ENCODE results near the gene GYG1. TPM values are rescaled to one million over a fixed set of nuclear protein-coding genes. Genes with fewer than 3 reads are reported as not detected.

GYG1 gene
- total and polyA plus RNA-seq, 5 donors from 2014 or later = 19.2 to 59.3 (median 56.6) TPM

- H3K27ac ChIP-seq (ENCODE audit: insufficient read depth, low read length, poor library complexity, severe bottlenecking) = no peak overlapping the region
- no peaks in the 10 kb centered on the region for H3K27me3 ChIP-seq (ENCODE audit: control insufficient read depth, insufficient read depth, low read length)
- DNase-seq (peak in 1 of 3 donors; percentile 67), ATAC-seq (ENCODE audit: low read depth in 2 of 2) (peak in 1 of 2 donors; percentile 50)
- peaks cover 18% of the 10 kb centered on the region for H3K36me3 ChIP-seq (ENCODE audit: control insufficient read depth, insufficient read depth, low read length)
- Mint-ChIP-seq H3K27me3 (no peaks in the 10 kb centered on the region), H3K36me3 (peaks cover 20% of the 10 kb centered on the region), H3K4me1 (peaks cover 14 to 34% (median 20%) of the 10 kb centered on the region in 4 donors), H3K9me3 (no peaks in the 10 kb centered on the region), H3K27ac (peak overlapping the region; percentile 16 to 56 (median 32)), H3K4me3 (peak overlapping the region in 3 of 4 donors; percentile 5 to 45 (median 20))
- no peaks in the 10 kb centered on the region for H3K9me3 ChIP-seq (ENCODE audit: control insufficient read depth in 2 of 2, low read length in 2 of 2)
- no peaks in the 10 kb centered on the region for H3K4me1 ChIP-seq (ENCODE audit: control insufficient read depth, insufficient read depth, low read length, poor library complexity, severe bottlenecking)
- H3K4me3 ChIP-seq (ENCODE audit: low read depth, low read length) = peak overlapping the region; percentile 27
Observed at GRCh38 chr3:149042789-149043386, 51.5 kb downstream of the GYG1 start.

- H3K4me3 Mint-ChIP-seq = no peak overlapping the region
Observed at GRCh38 chr3:149044339-149045083, 53.2 kb downstream of the GYG1 start.

GRCh38 chr3:149055575-149055974 lies 64.2 kb downstream of the GYG1 start:
- Histone ChIP-seq H3K36me3 (ENCODE audit: control insufficient read depth, insufficient read depth, low read length) (peaks cover 47% of the 10 kb centered on the region), H3K9me3 (ENCODE audit: control insufficient read depth in 2 of 2, low read length in 2 of 2) (no peaks in the 10 kb centered on the region), H3K4me1 (ENCODE audit: control insufficient read depth, insufficient read depth, low read length, poor library complexity, severe bottlenecking) (no peaks in the 10 kb centered on the region), H3K4me3 (ENCODE audit: low read depth, low read length) (no peak overlapping the region), H3K27me3 (ENCODE audit: control insufficient read depth, insufficient read depth, low read length) (no peaks in the 10 kb centered on the region), H3K27ac (ENCODE audit: insufficient read depth, low read length, poor library complexity, severe bottlenecking) (no peak overlapping the region)
- Mint-ChIP-seq H3K4me3 (no peak overlapping the region), H3K36me3 (peaks cover 59% of the 10 kb centered on the region), H3K4me1 (peaks cover 0 to 15% (median 0%) of the 10 kb centered on the region in 4 donors), H3K9me3 (peaks cover 0 to 4% (median 0%) of the 10 kb centered on the region in 7 donors), H3K27me3 (no peaks in the 10 kb centered on the region), H3K27ac (no peak overlapping the region)
- no peak for DNase-seq
- no peak for ATAC-seq (ENCODE audit: low read depth in 2 of 2)

More at GRCh38 chr3:149044339-149045083, 53.2 kb downstream of the GYG1 start:
- Histone ChIP-seq H3K4me3 (ENCODE audit: low read depth, low read length) (no peak overlapping the region), H3K27ac (ENCODE audit: insufficient read depth, low read length, poor library complexity, severe bottlenecking) (no peak overlapping the region), H3K4me1 (ENCODE audit: control insufficient read depth, insufficient read depth, low read length, poor library complexity, severe bottlenecking) (no peaks in the 10 kb centered on the region), H3K9me3 (ENCODE audit: control insufficient read depth in 2 of 2, low read length in 2 of 2) (no peaks in the 10 kb centered on the region), H3K27me3 (ENCODE audit: control insufficient read depth, insufficient read depth, low read length) (no peaks in the 10 kb centered on the region), H3K36me3 (ENCODE audit: control insufficient read depth, insufficient read depth, low read length) (peaks cover 6% of the 10 kb centered on the region)
- H3K4me1 Mint-ChIP-seq = peaks cover 14 to 34% (median 20%) of the 10 kb centered on the region in 4 donors
- ATAC-seq (ENCODE audit: low read depth in 2 of 2) = no peak
- no peaks in the 10 kb centered on the region for H3K27me3 Mint-ChIP-seq
- H3K36me3 Mint-ChIP-seq = peaks cover 18% of the 10 kb centered on the region
- DNase-seq = no peak
- no peaks in the 10 kb centered on the region for H3K9me3 Mint-ChIP-seq
- peak overlapping the region in 2 of 3 donors; percentile 1 to 32 for H3K27ac Mint-ChIP-seq

- DNase-seq = no peak
- H3K9me3 ChIP-seq (ENCODE audit: control insufficient read depth in 2 of 2, low read length in 2 of 2) = no peaks in the 10 kb centered on the region
- Mint-ChIP-seq H3K27ac (peak overlapping the region in 1 of 3 donors; percentile 29), H3K27me3 (no peaks in the 10 kb centered on the region), H3K4me3 (no peak overlapping the region), H3K36me3 (peaks cover 54% of the 10 kb centered on the region), H3K9me3 (peaks cover 0 to 4% (median 0%) of the 10 kb centered on the region in 7 donors), H3K4me1 (peaks cover 0 to 2% (median 0%) of the 10 kb centered on the region in 4 donors)
- no peaks in the 10 kb centered on the region for H3K27me3 ChIP-seq (ENCODE audit: control insufficient read depth, insufficient read depth, low read length)
- H3K36me3 ChIP-seq (ENCODE audit: control insufficient read depth, insufficient read depth, low read length) = peaks cover 50% of the 10 kb centered on the region
- no peak for ATAC-seq (ENCODE audit: low read depth in 2 of 2)
- H3K4me3 ChIP-seq (ENCODE audit: low read depth, low read length) = no peak overlapping the region
- no peaks in the 10 kb centered on the region for H3K4me1 ChIP-seq (ENCODE audit: control insufficient read depth, insufficient read depth, low read length, poor library complexity, severe bottlenecking)
- H3K27ac ChIP-seq (ENCODE audit: insufficient read depth, low read length, poor library complexity, severe bottlenecking) = no peak overlapping the region
Observed at GRCh38 chr3:149058198-149058597, 66.9 kb downstream of the GYG1 start.

- peaks cover 50% of the 10 kb centered on the region for H3K36me3 ChIP-seq (ENCODE audit: control insufficient read depth, insufficient read depth, low read length)
- H3K9me3 Mint-ChIP-seq = peaks cover 0 to 2% (median 0%) of the 10 kb centered on the region in 7 donors
- H3K9me3 ChIP-seq (ENCODE audit: control insufficient read depth in 2 of 2, low read length in 2 of 2) = no peaks in the 10 kb centered on the region
- H3K4me3 Mint-ChIP-seq = no peak overlapping the region
- H3K27ac ChIP-seq (ENCODE audit: insufficient read depth, low read length, poor library complexity, severe bottlenecking) = no peak overlapping the region
- DNase-seq = no peak
- H3K27ac Mint-ChIP-seq = peak overlapping the region in 1 of 3 donors; percentile 29
- no peak for ATAC-seq (ENCODE audit: low read depth in 2 of 2)
- H3K4me3 ChIP-seq (ENCODE audit: low read depth, low read length) = no peak overlapping the region
- no peaks in the 10 kb centered on the region for H3K27me3 Mint-ChIP-seq
- H3K36me3 Mint-ChIP-seq = peaks cover 50% of the 10 kb centered on the region
- no peaks in the 10 kb centered on the region for H3K27me3 ChIP-seq (ENCODE audit: control insufficient read depth, insufficient read depth, low read length)
- H3K4me1 ChIP-seq (ENCODE audit: control insufficient read depth, insufficient read depth, low read length, poor library complexity, severe bottlenecking) = no peaks in the 10 kb centered on the region
- H3K4me1 Mint-ChIP-seq = peaks cover 0 to 2% (median 0%) of the 10 kb centered on the region in 4 donors
Observed at GRCh38 chr3:149058602-149059001, 67.3 kb downstream of the GYG1 start.

GRCh38 chr3:149061776-149062175 lies 70.4 kb downstream of the GYG1 start:
- peaks cover 37% of the 10 kb centered on the region for H3K36me3 Mint-ChIP-seq

GRCh38 chr3:149067883-149068282 lies 76.5 kb downstream of the GYG1 start:
- H3K4me3 Mint-ChIP-seq = no peak overlapping the region
- H3K27ac ChIP-seq (ENCODE audit: insufficient read depth, low read length, poor library complexity, severe bottlenecking) = no peak overlapping the region
- H3K27me3 ChIP-seq (ENCODE audit: control insufficient read depth, insufficient read depth, low read length) = no peaks in the 10 kb centered on the region
- peaks cover 17% of the 10 kb centered on the region for H3K36me3 Mint-ChIP-seq
- H3K27me3 Mint-ChIP-seq = no peaks in the 10 kb centered on the region
- no peaks in the 10 kb centered on the region for H3K4me1 Mint-ChIP-seq
- H3K27ac Mint-ChIP-seq = no peak overlapping the region
- peaks cover 15% of the 10 kb centered on the region for H3K36me3 ChIP-seq (ENCODE audit: control insufficient read depth, insufficient read depth, low read length)
- H3K4me3 ChIP-seq (ENCODE audit: low read depth, low read length) = no peak overlapping the region
- no peaks in the 10 kb centered on the region for H3K4me1 ChIP-seq (ENCODE audit: control insufficient read depth, insufficient read depth, low read length, poor library complexity, severe bottlenecking)
- no peaks in the 10 kb centered on the region for H3K9me3 Mint-ChIP-seq
- no peaks in the 10 kb centered on the region for H3K9me3 ChIP-seq (ENCODE audit: control insufficient read depth in 2 of 2, low read length in 2 of 2)
- no peak for DNase-seq
- ATAC-seq (ENCODE audit: low read depth in 2 of 2) = no peak

More at GRCh38 chr3:149061776-149062175, 70.4 kb downstream of the GYG1 start:
- H3K4me1 Mint-ChIP-seq = peaks cover 0 to 2% (median 0%) of the 10 kb centered on the region in 4 donors
- DNase-seq (no peak), ATAC-seq (ENCODE audit: low read depth in 2 of 2) (no peak)
- Histone ChIP-seq H3K27ac (ENCODE audit: insufficient read depth, low read length, poor library complexity, severe bottlenecking) (no peak overlapping the region), H3K9me3 (ENCODE audit: control insufficient read depth in 2 of 2, low read length in 2 of 2) (no peaks in the 10 kb centered on the region), H3K27me3 (ENCODE audit: control insufficient read depth, insufficient read depth, low read length) (no peaks in the 10 kb centered on the region), H3K36me3 (ENCODE audit: control insufficient read depth, insufficient read depth, low read length) (peaks cover 36% of the 10 kb centered on the region), H3K4me3 (ENCODE audit: low read depth, low read length) (no peak overlapping the region), H3K4me1 (ENCODE audit: control insufficient read depth, insufficient read depth, low read length, poor library complexity, severe bottlenecking) (no peaks in the 10 kb centered on the region)
- H3K27ac Mint-ChIP-seq = no peak overlapping the region
- no peaks in the 10 kb centered on the region for H3K27me3 Mint-ChIP-seq
- H3K9me3 Mint-ChIP-seq = peaks cover 0 to 2% (median 0%) of the 10 kb centered on the region in 7 donors
- no peak overlapping the region for H3K4me3 Mint-ChIP-seq

All from CD4-positive, CD25-positive, alpha-beta regulatory T cell (primary cell).